Measurements from ENCODE around the gene LAT.

The LAT gene

GRCh38 chr16:29024278-29024677 is 39.4 kb downstream of the LAT start:
- no peak for TF ChIP-seq ZFX (IDR thresholded peaks at IDR 0.05)
- TF ChIP-seq, protein P1, sequence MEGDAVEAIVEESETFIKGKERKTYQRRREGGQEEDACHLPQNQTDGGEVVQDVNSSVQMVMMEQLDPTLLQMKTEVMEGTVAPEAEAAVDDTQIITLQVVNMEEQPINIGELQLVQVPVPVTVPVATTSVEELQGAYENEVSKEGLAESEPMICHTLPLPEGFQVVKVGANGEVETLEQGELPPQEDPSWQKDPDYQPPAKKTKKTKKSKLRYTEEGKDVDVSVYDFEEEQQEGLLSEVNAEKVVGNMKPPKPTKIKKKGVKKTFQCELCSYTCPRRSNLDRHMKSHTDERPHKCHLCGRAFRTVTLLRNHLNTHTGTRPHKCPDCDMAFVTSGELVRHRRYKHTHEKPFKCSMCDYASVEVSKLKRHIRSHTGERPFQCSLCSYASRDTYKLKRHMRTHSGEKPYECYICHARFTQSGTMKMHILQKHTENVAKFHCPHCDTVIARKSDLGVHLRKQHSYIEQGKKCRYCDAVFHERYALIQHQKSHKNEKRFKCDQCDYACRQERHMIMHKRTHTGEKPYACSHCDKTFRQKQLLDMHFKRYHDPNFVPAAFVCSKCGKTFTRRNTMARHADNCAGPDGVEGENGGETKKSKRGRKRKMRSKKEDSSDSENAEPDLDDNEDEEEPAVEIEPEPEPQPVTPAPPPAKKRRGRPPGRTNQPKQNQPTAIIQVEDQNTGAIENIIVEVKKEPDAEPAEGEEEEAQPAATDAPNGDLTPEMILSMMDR (conservative IDR thresholded peaks at IDR 0.05) = no peak
- H3K27ac ChIP-seq = no peak overlapping the region

DNA sequence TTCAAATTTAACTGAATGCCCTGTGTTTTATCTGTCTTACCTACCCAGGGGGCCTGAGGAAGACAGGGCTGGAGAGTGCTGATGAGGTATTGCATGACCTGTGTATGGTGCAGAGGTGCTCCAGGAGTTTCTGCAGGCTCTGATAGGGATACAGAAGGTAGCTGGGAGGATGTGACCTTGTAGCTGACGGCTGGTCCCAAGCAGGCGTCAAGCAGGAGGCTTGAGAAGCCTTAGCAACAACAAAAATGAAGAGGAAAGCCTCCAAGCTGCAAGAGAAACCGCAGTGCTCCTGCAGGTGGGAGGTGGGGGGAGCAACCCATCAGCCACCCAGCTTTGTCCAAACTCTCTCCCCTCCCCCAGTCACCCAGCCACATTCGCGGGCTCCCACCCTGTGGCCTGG is 40.4 kb downstream of the LAT start:
- TF ChIP-seq, protein P1 (conservative IDR thresholded peaks at IDR 0.05) = no peak
- TF ChIP-seq ZFX (IDR thresholded peaks at IDR 0.05) = no peak
- no peak overlapping the region for H3K27ac ChIP-seq

DNA sequence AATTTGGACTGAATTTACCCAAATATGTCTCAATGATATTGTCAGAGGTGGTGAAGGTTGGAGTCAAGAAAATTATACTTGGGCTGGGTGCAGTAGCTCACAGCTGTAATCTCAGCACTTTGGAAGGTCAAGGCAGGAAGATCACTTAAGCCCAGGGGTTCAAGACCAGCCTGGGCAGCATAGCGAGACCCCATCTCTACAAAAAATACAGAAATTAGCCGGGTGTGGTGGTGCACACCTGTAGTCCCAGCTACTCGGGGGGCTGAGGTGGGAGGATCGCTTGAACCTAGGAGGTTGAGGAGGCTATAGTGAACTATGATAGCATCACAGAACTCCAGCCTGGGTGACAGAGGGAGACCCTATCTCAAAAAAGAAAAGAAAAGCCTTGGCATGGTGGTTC is 40.9 kb downstream of the LAT start:
- TF ChIP-seq, protein P1 (conservative IDR thresholded peaks at IDR 0.05) = no peak
- no peak for TF ChIP-seq ZFX (IDR thresholded peaks at IDR 0.05)
- H3K27ac ChIP-seq = no peak overlapping the region

DNA sequence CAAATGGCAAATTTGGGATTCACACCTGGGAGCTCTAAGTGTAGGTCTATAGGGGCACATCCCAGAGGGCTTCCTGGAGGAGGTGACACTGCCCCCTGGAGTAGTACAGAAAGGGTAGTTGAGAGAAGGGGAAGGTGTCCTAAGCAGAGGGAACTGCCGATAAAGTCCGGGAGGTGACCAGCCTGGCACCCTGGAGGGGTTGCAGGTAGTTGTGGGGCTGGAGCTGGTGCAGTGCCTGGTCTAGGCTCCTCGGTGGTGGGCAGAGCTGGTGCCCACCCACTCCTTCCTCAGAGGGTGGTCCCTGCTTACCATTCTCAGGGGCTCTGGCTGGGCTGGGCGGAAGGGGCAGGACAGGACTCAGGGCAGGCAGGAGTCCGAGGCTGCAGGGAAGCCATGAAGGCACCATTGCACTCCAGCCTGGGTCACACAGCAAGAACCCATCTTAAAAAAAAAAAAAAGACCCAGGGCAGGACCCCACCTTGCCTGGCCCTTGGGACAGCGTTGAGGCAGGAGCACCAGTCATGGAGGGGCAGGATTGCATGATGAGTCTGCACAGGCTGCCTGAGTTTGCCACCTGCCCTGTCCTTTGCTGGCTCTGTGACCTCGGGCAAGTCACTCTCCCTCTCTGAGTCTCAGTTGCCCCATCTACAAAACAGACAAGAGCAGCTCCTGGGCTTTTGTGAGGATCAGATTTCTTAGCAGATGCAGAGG is 43.8 kb downstream of the LAT start:
- TF ChIP-seq, protein P1 (conservative IDR thresholded peaks at IDR 0.05) = no peak
- no peak overlapping the region for H3K27ac ChIP-seq

DNA sequence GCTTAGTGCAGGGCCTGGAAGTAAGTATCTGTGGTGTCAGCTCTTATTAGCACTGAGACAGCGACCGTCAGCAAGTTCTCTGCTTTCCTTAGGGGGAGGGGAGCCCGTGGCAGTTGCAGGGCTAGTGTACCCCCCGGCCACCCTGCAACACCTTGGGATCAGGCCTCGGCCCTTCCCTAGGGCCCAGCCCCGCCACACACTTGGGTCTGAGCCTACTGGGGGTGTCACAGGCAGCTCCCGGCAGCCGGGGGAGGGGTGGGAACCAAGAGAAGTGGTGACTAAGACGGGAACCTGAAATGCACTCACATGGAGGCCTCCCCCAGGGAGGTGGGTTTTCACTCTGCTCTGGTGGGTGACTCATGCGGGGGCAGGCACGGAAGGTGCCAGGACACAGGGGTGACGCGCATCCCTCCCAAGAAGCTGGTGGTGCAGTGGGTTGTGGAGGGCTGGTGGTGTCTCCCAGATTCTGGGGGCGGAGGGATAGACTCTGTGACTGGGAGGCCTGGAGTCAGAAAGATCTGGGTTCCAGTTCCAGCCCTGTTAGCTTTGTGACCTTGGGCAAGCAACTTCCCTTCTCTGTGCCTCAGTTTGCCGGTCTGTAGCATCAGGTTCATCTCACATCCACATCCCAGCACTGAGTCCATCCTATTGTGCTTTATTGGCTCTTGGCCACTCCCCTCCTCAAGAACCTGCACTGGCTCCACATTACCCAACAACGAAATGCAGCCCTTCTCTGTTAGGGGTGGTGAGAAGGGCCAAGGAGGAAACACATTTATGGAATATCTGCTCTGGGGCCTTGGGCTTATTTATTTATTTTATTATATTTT is 44.5 kb downstream of the LAT start:
- no peak overlapping the region for H3K27ac ChIP-seq

GRCh38 chr16:29030086-29030840 is 45.4 kb downstream of the LAT start:
- no peak overlapping the region for H3K27ac ChIP-seq
- TF ChIP-seq, protein P1 (conservative IDR thresholded peaks at IDR 0.05) = no peak
- no peak for TF ChIP-seq ZFX (IDR thresholded peaks at IDR 0.05)

More for the DNA sequence above, 44.5 kb downstream of the LAT start:
- TF ChIP-seq ZFX (IDR thresholded peaks at IDR 0.05) = no peak
- TF ChIP-seq, protein P1 (conservative IDR thresholded peaks at IDR 0.05) = no peak
